ENCODE measurements around the gene ZNF431. TPM values are rescaled to one million over a fixed set of nuclear protein-coding genes. Genes with fewer than 3 reads are reported as not detected.

Gene ZNF431
- total and polyA plus RNA-seq, 2 experiments from 2014 or later = 18.0 to 47.5 TPM

DNA sequence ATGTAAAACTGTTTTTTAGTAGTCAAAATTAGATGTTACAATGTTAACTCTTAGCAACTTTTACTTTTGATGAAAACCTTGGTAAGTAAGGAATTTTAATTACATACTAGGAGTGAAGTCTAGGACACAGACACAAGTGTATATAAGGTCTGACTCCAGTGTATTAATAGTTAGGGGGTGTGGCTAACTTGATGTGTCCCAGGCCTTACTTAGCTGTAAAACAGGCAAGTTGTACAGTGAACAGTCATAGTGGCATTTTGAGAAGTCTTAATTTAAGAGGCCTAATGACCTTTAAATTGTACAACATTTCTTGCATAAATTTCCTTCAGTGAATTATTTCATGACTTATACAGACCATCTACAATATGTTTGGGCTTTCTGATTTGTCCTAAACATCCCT is 6.8 kb downstream of the ZNF431 start:
- no peak overlapping the region for H3K4me3 Mint-ChIP-seq
- no peaks in the 10 kb centered on the region; the same call in none of the 2 replicates for H3K9me2 ChIP-seq (ENCODE audit: insufficient read depth)
- H3K9me3 Mint-ChIP-seq = peaks cover 49% of the 10 kb centered on the region

More for the DNA sequence above, 6.8 kb downstream of the ZNF431 start:
- Mint-ChIP-seq H3K27me3 (ENCODE audit: insufficient read depth, low read depth, poor library complexity) (peaks cover 7% of the 10 kb centered on the region), H3K27ac (no peak overlapping the region), H3K4me1 (no peaks in the 10 kb centered on the region; the same call in 2 of the 3 replicates), H3K36me3 (ENCODE audit: low read depth) (peaks cover 100% of the 10 kb centered on the region)
- no peak overlapping the region for H3K4me2 ChIP-seq
- peaks cover 85% of the 10 kb centered on the region for H3K36me3 ChIP-seq (ENCODE audit: insufficient read depth)
- TF ChIP-seq, protein P1, sequence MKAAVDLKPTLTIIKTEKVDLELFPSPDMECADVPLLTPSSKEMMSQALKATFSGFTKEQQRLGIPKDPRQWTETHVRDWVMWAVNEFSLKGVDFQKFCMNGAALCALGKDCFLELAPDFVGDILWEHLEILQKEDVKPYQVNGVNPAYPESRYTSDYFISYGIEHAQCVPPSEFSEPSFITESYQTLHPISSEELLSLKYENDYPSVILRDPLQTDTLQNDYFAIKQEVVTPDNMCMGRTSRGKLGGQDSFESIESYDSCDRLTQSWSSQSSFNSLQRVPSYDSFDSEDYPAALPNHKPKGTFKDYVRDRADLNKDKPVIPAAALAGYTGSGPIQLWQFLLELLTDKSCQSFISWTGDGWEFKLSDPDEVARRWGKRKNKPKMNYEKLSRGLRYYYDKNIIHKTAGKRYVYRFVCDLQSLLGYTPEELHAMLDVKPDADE (IDR thresholded peaks at IDR 0.05) = no peak
- TF ChIP-seq STAT1 (IDR thresholded peaks at IDR 0.05; ENCODE audit: unreplicated experiment) = no peak
- TF ChIP-seq EZH2phosphoT487 (IDR thresholded peaks at IDR 0.05; ENCODE audit: unreplicated experiment) = no peak
- no peak for TF ChIP-seq ZNF331 (CRISPR knock-in tag; IDR thresholded peaks at IDR 0.05; ENCODE audit: low read depth)
- TF ChIP-seq, protein P2, sequence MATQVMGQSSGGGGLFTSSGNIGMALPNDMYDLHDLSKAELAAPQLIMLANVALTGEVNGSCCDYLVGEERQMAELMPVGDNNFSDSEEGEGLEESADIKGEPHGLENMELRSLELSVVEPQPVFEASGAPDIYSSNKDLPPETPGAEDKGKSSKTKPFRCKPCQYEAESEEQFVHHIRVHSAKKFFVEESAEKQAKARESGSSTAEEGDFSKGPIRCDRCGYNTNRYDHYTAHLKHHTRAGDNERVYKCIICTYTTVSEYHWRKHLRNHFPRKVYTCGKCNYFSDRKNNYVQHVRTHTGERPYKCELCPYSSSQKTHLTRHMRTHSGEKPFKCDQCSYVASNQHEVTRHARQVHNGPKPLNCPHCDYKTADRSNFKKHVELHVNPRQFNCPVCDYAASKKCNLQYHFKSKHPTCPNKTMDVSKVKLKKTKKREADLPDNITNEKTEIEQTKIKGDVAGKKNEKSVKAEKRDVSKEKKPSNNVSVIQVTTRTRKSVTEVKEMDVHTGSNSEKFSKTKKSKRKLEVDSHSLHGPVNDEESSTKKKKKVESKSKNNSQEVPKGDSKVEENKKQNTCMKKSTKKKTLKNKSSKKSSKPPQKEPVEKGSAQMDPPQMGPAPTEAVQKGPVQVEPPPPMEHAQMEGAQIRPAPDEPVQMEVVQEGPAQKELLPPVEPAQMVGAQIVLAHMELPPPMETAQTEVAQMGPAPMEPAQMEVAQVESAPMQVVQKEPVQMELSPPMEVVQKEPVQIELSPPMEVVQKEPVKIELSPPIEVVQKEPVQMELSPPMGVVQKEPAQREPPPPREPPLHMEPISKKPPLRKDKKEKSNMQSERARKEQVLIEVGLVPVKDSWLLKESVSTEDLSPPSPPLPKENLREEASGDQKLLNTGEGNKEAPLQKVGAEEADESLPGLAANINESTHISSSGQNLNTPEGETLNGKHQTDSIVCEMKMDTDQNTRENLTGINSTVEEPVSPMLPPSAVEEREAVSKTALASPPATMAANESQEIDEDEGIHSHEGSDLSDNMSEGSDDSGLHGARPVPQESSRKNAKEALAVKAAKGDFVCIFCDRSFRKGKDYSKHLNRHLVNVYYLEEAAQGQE (IDR thresholded peaks at IDR 0.05; ENCODE audit: unreplicated experiment) = no peak
- TF ChIP-seq NANOG (IDR thresholded peaks at IDR 0.05; ENCODE audit: borderline replicate concordance) = no peak
- TF ChIP-seq, protein P3, sequence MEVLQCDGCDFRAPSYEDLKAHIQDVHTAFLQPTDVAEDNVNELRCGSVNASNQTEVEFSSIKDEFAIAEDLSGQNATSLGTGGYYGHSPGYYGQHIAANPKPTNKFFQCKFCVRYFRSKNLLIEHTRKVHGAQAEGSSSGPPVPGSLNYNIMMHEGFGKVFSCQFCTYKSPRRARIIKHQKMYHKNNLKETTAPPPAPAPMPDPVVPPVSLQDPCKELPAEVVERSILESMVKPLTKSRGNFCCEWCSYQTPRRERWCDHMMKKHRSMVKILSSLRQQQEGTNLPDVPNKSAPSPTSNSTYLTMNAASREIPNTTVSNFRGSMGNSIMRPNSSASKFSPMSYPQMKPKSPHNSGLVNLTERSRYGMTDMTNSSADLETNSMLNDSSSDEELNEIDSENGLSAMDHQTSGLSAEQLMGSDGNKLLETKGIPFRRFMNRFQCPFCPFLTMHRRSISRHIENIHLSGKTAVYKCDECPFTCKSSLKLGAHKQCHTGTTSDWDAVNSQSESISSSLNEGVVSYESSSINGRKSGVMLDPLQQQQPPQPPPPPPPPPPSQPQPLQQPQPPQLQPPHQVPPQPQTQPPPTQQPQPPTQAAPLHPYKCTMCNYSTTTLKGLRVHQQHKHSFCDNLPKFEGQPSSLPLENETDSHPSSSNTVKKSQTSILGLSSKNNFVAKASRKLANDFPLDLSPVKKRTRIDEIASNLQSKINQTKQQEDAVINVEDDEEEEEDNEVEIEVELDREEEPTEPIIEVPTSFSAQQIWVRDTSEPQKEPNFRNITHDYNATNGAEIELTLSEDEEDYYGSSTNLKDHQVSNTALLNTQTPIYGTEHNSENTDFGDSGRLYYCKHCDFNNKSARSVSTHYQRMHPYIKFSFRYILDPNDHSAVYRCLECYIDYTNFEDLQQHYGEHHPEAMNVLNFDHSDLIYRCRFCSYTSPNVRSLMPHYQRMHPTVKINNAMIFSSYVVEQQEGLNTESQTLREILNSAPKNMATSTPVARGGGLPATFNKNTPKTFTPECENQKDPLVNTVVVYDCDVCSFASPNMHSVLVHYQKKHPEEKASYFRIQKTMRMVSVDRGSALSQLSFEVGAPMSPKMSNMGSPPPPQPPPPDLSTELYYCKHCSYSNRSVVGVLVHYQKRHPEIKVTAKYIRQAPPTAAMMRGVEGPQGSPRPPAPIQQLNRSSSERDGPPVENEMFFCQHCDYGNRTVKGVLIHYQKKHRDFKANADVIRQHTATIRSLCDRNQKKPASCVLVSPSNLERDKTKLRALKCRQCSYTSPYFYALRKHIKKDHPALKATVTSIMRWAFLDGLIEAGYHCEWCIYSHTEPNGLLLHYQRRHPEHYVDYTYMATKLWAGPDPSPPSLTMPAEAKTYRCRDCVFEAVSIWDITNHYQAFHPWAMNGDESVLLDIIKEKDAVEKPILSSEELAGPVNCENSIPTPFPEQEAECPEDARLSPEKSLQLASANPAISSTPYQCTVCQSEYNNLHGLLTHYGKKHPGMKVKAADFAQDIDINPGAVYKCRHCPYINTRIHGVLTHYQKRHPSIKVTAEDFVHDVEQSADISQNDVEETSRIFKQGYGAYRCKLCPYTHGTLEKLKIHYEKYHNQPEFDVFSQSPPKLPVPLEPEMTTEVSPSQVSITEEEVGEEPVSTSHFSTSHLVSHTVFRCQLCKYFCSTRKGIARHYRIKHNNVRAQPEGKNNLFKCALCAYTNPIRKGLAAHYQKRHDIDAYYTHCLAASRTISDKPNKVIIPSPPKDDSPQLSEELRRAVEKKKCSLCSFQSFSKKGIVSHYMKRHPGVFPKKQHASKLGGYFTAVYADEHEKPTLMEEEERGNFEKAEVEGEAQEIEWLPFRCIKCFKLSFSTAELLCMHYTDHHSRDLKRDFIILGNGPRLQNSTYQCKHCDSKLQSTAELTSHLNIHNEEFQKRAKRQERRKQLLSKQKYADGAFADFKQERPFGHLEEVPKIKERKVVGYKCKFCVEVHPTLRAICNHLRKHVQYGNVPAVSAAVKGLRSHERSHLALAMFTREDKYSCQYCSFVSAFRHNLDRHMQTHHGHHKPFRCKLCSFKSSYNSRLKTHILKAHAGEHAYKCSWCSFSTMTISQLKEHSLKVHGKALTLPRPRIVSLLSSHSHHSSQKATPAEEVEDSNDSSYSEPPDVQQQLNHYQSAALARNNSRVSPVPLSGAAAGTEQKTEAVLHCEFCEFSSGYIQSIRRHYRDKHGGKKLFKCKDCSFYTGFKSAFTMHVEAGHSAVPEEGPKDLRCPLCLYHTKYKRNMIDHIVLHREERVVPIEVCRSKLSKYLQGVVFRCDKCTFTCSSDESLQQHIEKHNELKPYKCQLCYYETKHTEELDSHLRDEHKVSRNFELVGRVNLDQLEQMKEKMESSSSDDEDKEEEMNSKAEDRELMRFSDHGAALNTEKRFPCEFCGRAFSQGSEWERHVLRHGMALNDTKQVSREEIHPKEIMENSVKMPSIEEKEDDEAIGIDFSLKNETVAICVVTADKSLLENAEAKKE (CRISPR knock-in tag; IDR thresholded peaks at IDR 0.05) = no peak
- TF ChIP-seq CREB1 (CRISPR knock-in tag; IDR thresholded peaks at IDR 0.05; ENCODE audit: low read depth) = no peak
- no peak for TF ChIP-seq POLR2AphosphoS5 (IDR thresholded peaks at IDR 0.05; ENCODE audit: low read depth)
- TF ChIP-seq JUNB (IDR thresholded peaks at IDR 0.05; ENCODE audit: unreplicated experiment) = no peak
- TF ChIP-seq EZH2 (IDR thresholded peaks at IDR 0.05; ENCODE audit: low read depth, unreplicated experiment) = no peak
- no peak for TF ChIP-seq ZNF114 (CRISPR knock-in tag; IDR thresholded peaks at IDR 0.05)
- TF ChIP-seq, protein P4, sequence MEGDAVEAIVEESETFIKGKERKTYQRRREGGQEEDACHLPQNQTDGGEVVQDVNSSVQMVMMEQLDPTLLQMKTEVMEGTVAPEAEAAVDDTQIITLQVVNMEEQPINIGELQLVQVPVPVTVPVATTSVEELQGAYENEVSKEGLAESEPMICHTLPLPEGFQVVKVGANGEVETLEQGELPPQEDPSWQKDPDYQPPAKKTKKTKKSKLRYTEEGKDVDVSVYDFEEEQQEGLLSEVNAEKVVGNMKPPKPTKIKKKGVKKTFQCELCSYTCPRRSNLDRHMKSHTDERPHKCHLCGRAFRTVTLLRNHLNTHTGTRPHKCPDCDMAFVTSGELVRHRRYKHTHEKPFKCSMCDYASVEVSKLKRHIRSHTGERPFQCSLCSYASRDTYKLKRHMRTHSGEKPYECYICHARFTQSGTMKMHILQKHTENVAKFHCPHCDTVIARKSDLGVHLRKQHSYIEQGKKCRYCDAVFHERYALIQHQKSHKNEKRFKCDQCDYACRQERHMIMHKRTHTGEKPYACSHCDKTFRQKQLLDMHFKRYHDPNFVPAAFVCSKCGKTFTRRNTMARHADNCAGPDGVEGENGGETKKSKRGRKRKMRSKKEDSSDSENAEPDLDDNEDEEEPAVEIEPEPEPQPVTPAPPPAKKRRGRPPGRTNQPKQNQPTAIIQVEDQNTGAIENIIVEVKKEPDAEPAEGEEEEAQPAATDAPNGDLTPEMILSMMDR (conservative IDR thresholded peaks at IDR 0.05; ENCODE audit: low read depth in 2 of 2) = no peak
- H3F3A ChIP-seq (replicated peaks; ENCODE audit: low read depth) = no peaks in the 10 kb centered on the region
- H4K20me1 ChIP-seq (replicated peaks; ENCODE audit: insufficient read depth) = no peaks in the 10 kb centered on the region; the same call in none of the 2 replicates
- H2AFZ ChIP-seq = no peak overlapping the region
- H3K79me2 ChIP-seq (replicated peaks; ENCODE audit: insufficient read depth) = peaks cover 92% of the 10 kb centered on the region
- no peaks in the 10 kb centered on the region for H3K27me3 ChIP-seq (ENCODE audit: insufficient read depth)
- H3K4me3 ChIP-seq = no peak overlapping the region
- H3K4me1 ChIP-seq (ENCODE audit: insufficient read depth) = no peaks in the 10 kb centered on the region
- no peak for ATAC-seq
- no peak overlapping the region for H3K27ac ChIP-seq (ENCODE audit: low read depth)
- no peak for DNase-seq (ENCODE audit: low spot score)
